GM12891 (cell line): ENCODE results near the gene CCDC57.

ENCODE experiments used
- POLR2A ChIP-seq: IDR thresholded peaks from 2 replicates; pipeline ENCODE4 v1.6.1; 2011; ENCODE audit warnings: low read depth, low read length, control low read depth
- POLR2AphosphoS5 ChIP-seq: IDR thresholded peaks from 2 replicates; pipeline ENCODE4 v1.6.1; 2011; ENCODE audit warnings: low read depth, low read length, control low read depth
- TAF1 ChIP-seq: IDR thresholded peaks from 2 replicates; pipeline ENCODE4 v1.6.1; 2011; ENCODE audit warnings: low read depth, low read length, control low read depth

DNA sequence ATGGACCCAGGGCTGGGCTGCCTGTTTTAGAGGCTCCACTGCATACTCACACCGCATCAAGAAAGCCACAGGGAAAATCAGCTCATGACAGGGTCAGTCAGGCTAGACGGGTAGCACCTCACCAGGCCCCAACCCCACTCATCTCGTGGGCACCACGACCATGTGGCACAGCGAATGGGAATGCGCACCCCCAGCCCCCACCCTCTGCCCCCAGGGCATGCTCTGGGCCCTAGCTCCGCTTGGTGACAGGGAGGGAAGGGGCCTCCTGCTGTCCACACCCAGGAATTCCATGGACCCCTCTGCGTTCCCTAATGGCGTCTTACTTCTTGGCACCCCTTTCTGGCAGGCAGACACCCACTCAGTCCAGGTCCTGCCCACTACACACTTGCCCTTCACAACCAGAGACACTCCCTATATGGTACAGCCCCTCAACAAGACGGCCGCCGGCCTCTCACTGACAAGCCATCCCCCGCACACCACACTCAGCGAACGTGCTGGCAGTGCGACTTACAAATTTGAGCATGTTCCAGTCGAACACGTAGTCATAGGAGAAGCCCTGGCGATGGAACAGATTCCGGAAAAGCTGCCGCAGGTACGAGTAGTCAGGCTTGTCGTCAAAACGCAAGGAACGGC lies 38.3 kb upstream of the CCDC57 start:
- TF ChIP-seq POLR2A (peak; percentile 72), TAF1 (no peak), POLR2AphosphoS5 (peak; percentile 70)
